ENCODE data around the gene ZNHIT1. TPM values are rescaled to one million over a fixed set of nuclear protein-coding genes. Genes with fewer than 3 reads are reported as not detected.

Gene ZNHIT1
- total and polyA plus RNA-seq, 4 donors: 49.2 to 167 (median 70.9) TPM

DNA sequence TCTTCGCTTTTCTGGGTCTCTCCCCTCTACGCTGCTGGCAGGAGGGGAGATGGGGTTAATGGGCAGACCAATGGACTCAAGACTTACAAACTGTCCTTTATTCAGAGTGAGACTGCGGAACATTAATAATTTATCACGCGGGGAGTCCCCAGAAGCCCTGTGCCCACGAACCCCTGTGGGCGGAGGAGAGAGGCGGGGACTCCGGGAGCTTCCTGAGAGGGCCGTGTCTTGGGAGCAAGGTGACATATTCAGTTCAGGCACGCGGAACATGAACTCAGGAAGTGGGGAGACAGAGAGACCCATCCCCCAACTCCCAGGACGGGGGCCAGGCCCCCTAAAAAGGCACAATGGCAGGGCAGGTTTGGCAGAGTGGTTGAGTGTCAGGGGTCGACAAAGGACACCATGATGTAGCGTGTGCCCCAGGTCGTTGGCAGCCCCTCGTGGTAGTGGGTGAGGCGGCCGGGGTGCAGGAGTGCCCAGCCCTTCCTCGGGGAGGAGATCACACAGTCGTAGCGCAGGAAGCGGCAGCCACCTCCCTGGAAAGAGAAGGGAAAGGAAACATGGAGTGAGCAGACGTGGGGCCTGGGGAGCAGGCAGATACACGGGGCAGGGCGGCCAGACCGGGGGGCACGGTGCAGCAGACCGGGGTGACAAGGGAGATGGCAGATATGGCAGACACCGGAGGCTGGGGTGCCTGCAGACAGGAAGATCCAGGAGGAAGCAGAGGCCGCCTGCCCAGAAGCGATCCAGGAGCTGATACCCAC, 11.9 kb upstream of the ZNHIT1 start:
- no peak overlapping the region for H3K4me3 ChIP-seq
- H3K27me3 ChIP-seq (ENCODE audit: control insufficient read depth in 3 of 3, insufficient read depth in 3 of 3, low read length in 2 of 3): peaks cover 3 to 27% (median 11%) of the 10 kb centered on the region in 3 donors
- peaks cover 0 to 2% (median 0%) of the 10 kb centered on the region in 4 donors for H3K9me3 ChIP-seq (ENCODE audit: control insufficient read depth in 4 of 4, insufficient read depth in 3 of 4, low read length in 3 of 4)
- TF ChIP-seq, protein P1, sequence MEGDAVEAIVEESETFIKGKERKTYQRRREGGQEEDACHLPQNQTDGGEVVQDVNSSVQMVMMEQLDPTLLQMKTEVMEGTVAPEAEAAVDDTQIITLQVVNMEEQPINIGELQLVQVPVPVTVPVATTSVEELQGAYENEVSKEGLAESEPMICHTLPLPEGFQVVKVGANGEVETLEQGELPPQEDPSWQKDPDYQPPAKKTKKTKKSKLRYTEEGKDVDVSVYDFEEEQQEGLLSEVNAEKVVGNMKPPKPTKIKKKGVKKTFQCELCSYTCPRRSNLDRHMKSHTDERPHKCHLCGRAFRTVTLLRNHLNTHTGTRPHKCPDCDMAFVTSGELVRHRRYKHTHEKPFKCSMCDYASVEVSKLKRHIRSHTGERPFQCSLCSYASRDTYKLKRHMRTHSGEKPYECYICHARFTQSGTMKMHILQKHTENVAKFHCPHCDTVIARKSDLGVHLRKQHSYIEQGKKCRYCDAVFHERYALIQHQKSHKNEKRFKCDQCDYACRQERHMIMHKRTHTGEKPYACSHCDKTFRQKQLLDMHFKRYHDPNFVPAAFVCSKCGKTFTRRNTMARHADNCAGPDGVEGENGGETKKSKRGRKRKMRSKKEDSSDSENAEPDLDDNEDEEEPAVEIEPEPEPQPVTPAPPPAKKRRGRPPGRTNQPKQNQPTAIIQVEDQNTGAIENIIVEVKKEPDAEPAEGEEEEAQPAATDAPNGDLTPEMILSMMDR (IDR thresholded peaks at IDR 0.05; ENCODE audit: control extremely low read depth, extremely low read depth): no peak
- H3K9ac ChIP-seq (ENCODE audit: insufficient read depth in 1 of 2, low read length in 2 of 2): no peak overlapping the region
- H3K36me3 ChIP-seq (ENCODE audit: control insufficient read depth in 4 of 4, insufficient read depth in 4 of 4, low read length in 4 of 4): peaks cover 6 to 39% (median 12%) of the 10 kb centered on the region in 4 donors
- peaks cover 0 to 4% (median 0%) of the 10 kb centered on the region in 5 donors for H3K4me1 ChIP-seq (ENCODE audit: control insufficient read depth in 5 of 5, insufficient read depth in 5 of 5, low read length in 5 of 5)
- WGBS, 2 donors: 84 to 85% methylated on average over 32 of the region's 32 CpGs
- no peak overlapping the region for H3K27ac ChIP-seq (ENCODE audit: low read depth in 1 of 2, low read length in 1 of 2)
- DNase-seq: no peak
- ATAC-seq (ENCODE audit: insufficient read depth, low FRiP score): no peak

DNA sequence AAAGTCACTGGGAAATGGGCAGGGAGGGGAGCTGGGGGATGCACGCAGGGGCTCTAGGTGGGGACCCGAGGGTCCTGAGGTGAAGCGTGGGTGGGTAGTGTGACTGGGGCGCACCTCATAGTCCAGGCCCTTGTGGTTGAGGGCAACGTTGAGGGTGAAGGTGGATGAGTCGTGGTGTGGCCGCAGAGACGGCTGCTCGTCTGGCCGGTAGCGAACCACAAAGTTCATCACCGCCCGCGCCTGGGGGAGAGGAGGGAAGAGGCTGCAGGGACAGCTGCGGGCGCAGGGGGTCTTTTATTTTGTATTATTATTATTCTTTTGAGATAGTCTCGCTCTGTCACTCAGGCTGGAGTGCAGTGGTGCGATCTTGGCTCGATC, 11.3 kb upstream of the ZNHIT1 start:
- WGBS, 2 donors: 88 to 90% methylated on average over 17 to 19 of the region's 19 CpGs
- Histone ChIP-seq H3K9me3 (ENCODE audit: control insufficient read depth in 4 of 4, insufficient read depth in 3 of 4, low read length in 3 of 4) (peaks cover 0 to 2% (median 0%) of the 10 kb centered on the region in 4 donors), H3K9ac (ENCODE audit: insufficient read depth in 1 of 2, low read length in 2 of 2) (no peak overlapping the region), H3K27ac (ENCODE audit: low read depth in 1 of 2, low read length in 1 of 2) (no peak overlapping the region), H3K36me3 (ENCODE audit: control insufficient read depth in 4 of 4, insufficient read depth in 4 of 4, low read length in 4 of 4) (peaks cover 8 to 45% (median 12%) of the 10 kb centered on the region in 4 donors), H3K27me3 (ENCODE audit: control insufficient read depth in 3 of 3, insufficient read depth in 3 of 3, low read length in 2 of 3) (peaks cover 3 to 22% (median 9%) of the 10 kb centered on the region in 3 donors), H3K4me1 (ENCODE audit: control insufficient read depth in 5 of 5, insufficient read depth in 5 of 5, low read length in 5 of 5) (peaks cover 0 to 3% (median 0%) of the 10 kb centered on the region in 5 donors), H3K4me3 (no peak overlapping the region)
- ATAC-seq (ENCODE audit: insufficient read depth, low FRiP score) (no peak), DNase-seq (no peak)
- TF ChIP-seq, protein P1 (IDR thresholded peaks at IDR 0.05; ENCODE audit: control extremely low read depth, extremely low read depth): no peak

DNA sequence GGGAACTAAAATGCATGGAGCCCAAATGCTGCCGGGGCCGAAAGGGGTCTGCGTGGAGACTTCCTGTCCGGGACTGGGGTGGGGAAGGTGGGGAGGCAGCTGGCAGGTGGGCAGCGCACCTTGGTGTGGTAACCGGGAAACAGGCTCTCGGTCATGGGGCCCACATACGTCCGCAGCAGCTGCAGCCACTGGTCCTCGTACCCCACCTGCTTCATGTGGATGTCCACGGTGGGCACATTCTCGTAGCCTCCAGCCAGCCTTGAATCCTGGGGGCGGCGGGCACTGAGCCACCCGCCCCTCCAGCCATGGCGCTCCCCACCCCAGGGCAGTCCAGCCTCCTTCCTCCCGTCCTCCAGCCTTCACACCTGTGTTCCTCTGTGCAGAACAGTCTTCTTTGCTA, 10.5 kb upstream of the ZNHIT1 start:
- Histone ChIP-seq H3K9me3 (ENCODE audit: control insufficient read depth in 4 of 4, insufficient read depth in 3 of 4, low read length in 3 of 4) (no peaks in the 10 kb centered on the region), H3K27ac (ENCODE audit: low read depth in 1 of 2, low read length in 1 of 2) (no peak overlapping the region), H3K9ac (ENCODE audit: insufficient read depth in 1 of 2, low read length in 2 of 2) (no peak overlapping the region), H3K36me3 (ENCODE audit: control insufficient read depth in 4 of 4, insufficient read depth in 4 of 4, low read length in 4 of 4) (peaks cover 8 to 53% (median 12%) of the 10 kb centered on the region in 4 donors), H3K4me1 (ENCODE audit: control insufficient read depth in 5 of 5, insufficient read depth in 5 of 5, low read length in 5 of 5) (no peaks in the 10 kb centered on the region), H3K27me3 (ENCODE audit: control insufficient read depth in 3 of 3, insufficient read depth in 3 of 3, low read length in 2 of 3) (peaks cover 2 to 14% (median 8%) of the 10 kb centered on the region in 3 donors), H3K4me3 (no peak overlapping the region)
- WGBS, 2 donors: 93 to 94% methylated on average over 15 to 17 of the region's 17 CpGs
- ATAC-seq (ENCODE audit: insufficient read depth, low FRiP score) (no peak), DNase-seq (no peak)
- TF ChIP-seq, protein P1 (IDR thresholded peaks at IDR 0.05; ENCODE audit: control extremely low read depth, extremely low read depth): no peak

Measured in lung (tissue), 12 donors.